OCI-LY3 (cell line): ENCODE results near the gene NRG2.

Source experiments
- H2AFZ ChIP-seq: fragments of 200-600, 300-600 bp; shearing (Covaris generic); 2 replicates; pipeline ENCODE4 v1.6.0; 2014; ENCODE audit warnings: antibody characterized with exemption, low read depth, low read length
- H3K27ac ChIP-seq: fragments of 200-600, 300-600 bp; sonication (generic); 2 replicates; pipeline ENCODE4 v1.5.1; 2014; ENCODE audit warnings: mild to moderate bottlenecking, low read length, moderate library complexity, mixed read lengths
- H3K27me3 ChIP-seq: fragments of 200-600, 300-600 bp; sonication (generic); 2 replicates; pipeline ENCODE4 v1.6.1; 2014; ENCODE audit warnings: low read depth, low read length, mixed read lengths
- H3K36me3 ChIP-seq: fragments of 200-600, 300-600 bp; sonication (generic); replicated peaks from 2 replicates; pipeline ENCODE3; 2014; ENCODE audit warnings: low read depth, low read length, mixed read lengths
- H3K4me1 ChIP-seq: fragments of 300-600, 200-600 bp; sonication (generic); 2 replicates; pipeline ENCODE4 v1.6.1; 2014; ENCODE audit warnings: low read length, mixed read lengths
- H3K4me2 ChIP-seq: fragments of 200-600, 300-600 bp; sonication (generic); 2 replicates; pipeline ENCODE4 v1.6.1; 2014; ENCODE audit warnings: low read length, mixed read lengths
- H3K4me3 ChIP-seq: fragments of 300-600, 200-600 bp; sonication (generic); 2 replicates; pipeline ENCODE4 v1.5.1; 2014; ENCODE audit warnings: antibody characterized with exemption, mild to moderate bottlenecking, low read length, moderate library complexity
- H3K79me2 ChIP-seq: fragments of 300-600, 200-600 bp; shearing (Covaris generic); 2 replicates; pipeline ENCODE4 v1.6.1; 2014; ENCODE audit warnings: mild to moderate bottlenecking, low read length, mixed read lengths
- H3K9ac ChIP-seq: fragments of 300-600, 200-600 bp; shearing (Covaris generic); 2 replicates; pipeline ENCODE4 v1.6.0; 2014; ENCODE audit warnings: mild to moderate bottlenecking, low read length, moderate library complexity
- H3K9me3 ChIP-seq: fragments of 200-600, 300-600 bp; shearing (Covaris generic); 2 replicates; pipeline ENCODE4 v1.6.1; 2014; ENCODE audit warnings: low read length, mixed read lengths; ENCODE audit not compliant: insufficient read depth
- H4K20me1 ChIP-seq: fragments of 200-600, 300-600 bp; sonication (generic); 2 replicates; pipeline ENCODE4 v1.6.1; 2016; ENCODE audit warnings: low read length, mixed read lengths; ENCODE audit not compliant: insufficient read depth
- EZH2phosphoT487 ChIP-seq: fragments of 200-600 bp; shearing (Covaris generic); IDR thresholded peaks from 2 replicates; pipeline ENCODE4 v1.6.1; 2018; ENCODE audit warnings: antibody characterized with exemption, mixed run types, low read depth
- TF ChIP-seq, protein P1 (sequence below): fragments of 200-600, 300-600 bp; sonication (generic); IDR thresholded peaks from 2 replicates; pipeline ENCODE4 v1.5.1; 2014; ENCODE audit warnings: antibody characterized with exemption, low read length, low read depth

NRG2 gene

DNA sequence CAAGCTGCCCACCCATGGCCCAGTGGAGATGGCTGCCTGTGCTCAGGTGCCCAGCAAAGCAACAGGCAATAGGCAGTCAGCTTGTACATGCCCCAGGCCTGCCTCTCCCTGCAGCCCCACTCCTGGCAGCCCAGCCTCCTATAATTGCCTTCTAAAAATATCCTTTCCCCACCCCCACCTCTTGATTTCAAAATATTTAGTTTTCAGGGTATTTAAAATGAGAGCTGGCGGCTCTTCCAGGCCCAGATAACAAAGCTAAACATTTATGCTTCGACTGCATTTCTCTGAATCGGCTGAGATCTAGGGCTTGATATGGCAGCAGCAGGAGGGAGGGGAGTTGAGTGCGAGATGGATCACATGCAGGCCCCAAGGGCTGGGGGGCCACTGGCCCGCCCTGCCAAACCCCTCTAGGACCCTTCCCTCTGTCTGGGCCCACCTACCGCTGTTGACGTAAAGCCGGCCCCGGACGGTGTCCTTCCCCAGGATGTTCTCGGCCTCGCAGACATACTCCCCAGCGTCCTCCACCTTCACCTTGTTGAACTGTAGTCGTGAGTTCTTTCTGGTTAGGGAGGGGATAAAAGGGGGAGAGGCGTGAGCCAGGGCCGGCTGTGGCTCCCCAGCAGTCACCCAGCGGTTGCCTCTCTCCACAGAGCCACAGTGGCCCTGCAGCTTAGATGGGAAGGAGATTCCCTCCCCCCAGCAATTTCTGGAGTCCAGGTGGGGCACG is 162.5 kb downstream of the NRG2 start:
- H3K4me2 ChIP-seq, result no peak overlapping the region
- no peak overlapping the region for H3K4me3 ChIP-seq
- H3K36me3 ChIP-seq, result no peaks in the 10 kb centered on the region
- H4K20me1 ChIP-seq, result no peaks in the 10 kb centered on the region
- no peak overlapping the region for H3K27ac ChIP-seq
- H3K27me3 ChIP-seq, result no peaks in the 10 kb centered on the region
- H2AFZ ChIP-seq, result no peak overlapping the region
- no peaks in the 10 kb centered on the region for H3K4me1 ChIP-seq
- no peaks in the 10 kb centered on the region for H3K9me3 ChIP-seq
- no peak overlapping the region for H3K9ac ChIP-seq
- TF ChIP-seq, protein P1, sequence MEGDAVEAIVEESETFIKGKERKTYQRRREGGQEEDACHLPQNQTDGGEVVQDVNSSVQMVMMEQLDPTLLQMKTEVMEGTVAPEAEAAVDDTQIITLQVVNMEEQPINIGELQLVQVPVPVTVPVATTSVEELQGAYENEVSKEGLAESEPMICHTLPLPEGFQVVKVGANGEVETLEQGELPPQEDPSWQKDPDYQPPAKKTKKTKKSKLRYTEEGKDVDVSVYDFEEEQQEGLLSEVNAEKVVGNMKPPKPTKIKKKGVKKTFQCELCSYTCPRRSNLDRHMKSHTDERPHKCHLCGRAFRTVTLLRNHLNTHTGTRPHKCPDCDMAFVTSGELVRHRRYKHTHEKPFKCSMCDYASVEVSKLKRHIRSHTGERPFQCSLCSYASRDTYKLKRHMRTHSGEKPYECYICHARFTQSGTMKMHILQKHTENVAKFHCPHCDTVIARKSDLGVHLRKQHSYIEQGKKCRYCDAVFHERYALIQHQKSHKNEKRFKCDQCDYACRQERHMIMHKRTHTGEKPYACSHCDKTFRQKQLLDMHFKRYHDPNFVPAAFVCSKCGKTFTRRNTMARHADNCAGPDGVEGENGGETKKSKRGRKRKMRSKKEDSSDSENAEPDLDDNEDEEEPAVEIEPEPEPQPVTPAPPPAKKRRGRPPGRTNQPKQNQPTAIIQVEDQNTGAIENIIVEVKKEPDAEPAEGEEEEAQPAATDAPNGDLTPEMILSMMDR, result no peak
- no peak for TF ChIP-seq EZH2phosphoT487
- H3K79me2 ChIP-seq, result no peaks in the 10 kb centered on the region

DNA sequence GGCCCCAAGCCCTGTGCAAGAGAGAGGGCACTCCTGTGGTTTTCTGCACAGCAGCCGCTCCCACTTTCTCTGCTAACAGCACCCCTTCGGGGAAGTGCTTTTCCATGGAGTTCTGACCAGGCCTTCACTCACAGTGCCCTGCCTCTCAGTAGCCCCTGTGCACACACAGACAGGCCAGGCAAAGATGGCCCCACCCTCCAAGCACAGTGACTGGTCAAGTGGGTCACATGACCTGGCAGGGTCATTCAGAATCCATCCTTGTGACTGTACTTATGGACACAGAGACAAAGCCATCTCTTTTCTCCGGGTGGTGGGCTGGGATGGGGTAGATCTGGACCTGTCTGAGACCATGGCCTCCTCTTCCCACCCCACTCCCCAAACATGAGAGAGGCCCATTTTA is 165.0 kb downstream of the NRG2 start:
- Histone ChIP-seq H3K4me2 (no peak overlapping the region), H3K27ac (no peak overlapping the region), H3K36me3 (no peaks in the 10 kb centered on the region), H3K79me2 (no peaks in the 10 kb centered on the region), H4K20me1 (no peaks in the 10 kb centered on the region), H3K9me3 (no peaks in the 10 kb centered on the region), H2AFZ (no peak overlapping the region), H3K27me3 (no peaks in the 10 kb centered on the region), H3K4me1 (no peaks in the 10 kb centered on the region), H3K4me3 (no peak overlapping the region), H3K9ac (no peak overlapping the region)
- TF ChIP-seq EZH2phosphoT487, result no peak
- TF ChIP-seq, protein P1, result no peak

DNA sequence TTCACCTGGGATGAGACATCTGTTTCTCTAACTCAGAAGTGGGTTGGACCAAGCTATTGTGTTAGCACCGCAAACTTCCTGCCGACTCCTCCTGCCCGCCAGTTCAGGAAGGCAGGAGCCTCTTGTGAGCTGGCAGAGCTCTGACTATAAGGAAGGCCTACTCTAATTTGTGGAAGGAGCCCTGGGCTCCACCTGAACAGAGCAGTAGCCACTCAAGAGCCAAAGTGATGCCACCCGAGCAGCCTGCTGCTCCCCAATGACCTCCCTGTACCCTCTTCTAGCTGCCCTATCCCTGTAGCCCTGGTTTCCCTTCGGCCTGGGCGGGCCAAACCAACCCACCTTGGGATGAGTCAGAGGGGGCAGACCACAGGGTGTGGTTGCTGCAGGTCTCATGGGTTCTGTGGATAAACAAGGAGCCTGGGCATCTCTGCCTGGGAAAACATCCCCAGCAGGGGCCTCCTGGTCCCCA is 165.9 kb downstream of the NRG2 start:
- H3K27ac ChIP-seq, result no peak overlapping the region
- no peak for TF ChIP-seq EZH2phosphoT487
- TF ChIP-seq, protein P1, result no peak
- no peaks in the 10 kb centered on the region for H3K79me2 ChIP-seq
- H4K20me1 ChIP-seq, result no peaks in the 10 kb centered on the region
- H2AFZ ChIP-seq, result no peak overlapping the region
- no peaks in the 10 kb centered on the region for H3K27me3 ChIP-seq
- no peaks in the 10 kb centered on the region for H3K4me1 ChIP-seq
- no peaks in the 10 kb centered on the region for H3K36me3 ChIP-seq
- no peak overlapping the region for H3K4me2 ChIP-seq
- no peaks in the 10 kb centered on the region for H3K9me3 ChIP-seq
- no peak overlapping the region for H3K4me3 ChIP-seq
- H3K9ac ChIP-seq, result no peak overlapping the region

DNA sequence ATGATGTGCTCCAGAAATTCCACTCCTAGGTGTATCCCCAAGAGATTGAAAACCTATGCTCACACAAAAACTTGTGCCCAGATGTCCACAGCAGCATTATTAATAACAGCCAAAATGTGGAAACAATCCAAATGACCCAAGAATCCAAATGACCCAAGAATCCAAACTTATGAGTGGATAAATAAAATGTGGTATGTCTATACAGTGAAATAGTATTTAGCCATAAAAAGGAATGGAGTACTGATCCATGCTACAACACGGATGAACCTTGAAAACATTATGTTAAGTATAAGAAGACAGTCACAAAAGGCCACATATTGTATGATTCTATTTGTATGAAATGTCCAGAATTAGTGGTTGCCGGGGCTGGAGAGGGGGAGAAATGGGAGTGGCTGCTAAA is 167.1 kb downstream of the NRG2 start:
- TF ChIP-seq EZH2phosphoT487, result no peak
- TF ChIP-seq, protein P1, result no peak
- Histone ChIP-seq H4K20me1 (no peaks in the 10 kb centered on the region), H2AFZ (no peak overlapping the region), H3K9ac (no peak overlapping the region), H3K79me2 (no peaks in the 10 kb centered on the region), H3K4me3 (no peak overlapping the region), H3K4me2 (no peak overlapping the region), H3K4me1 (no peaks in the 10 kb centered on the region), H3K27me3 (no peaks in the 10 kb centered on the region), H3K27ac (no peak overlapping the region), H3K36me3 (no peaks in the 10 kb centered on the region), H3K9me3 (no peaks in the 10 kb centered on the region)
